ENCODE results near the gene TRAK2.
A peak's percentile ranks its signal among the peaks of the same experiment; 100 is the strongest.
"Not testable (repeated sequence)": the region's sequence is repeated elsewhere in the genome, so short reads cannot be mapped to it uniquely, and the experiment has no call there.

Gene TRAK2

DNA sequence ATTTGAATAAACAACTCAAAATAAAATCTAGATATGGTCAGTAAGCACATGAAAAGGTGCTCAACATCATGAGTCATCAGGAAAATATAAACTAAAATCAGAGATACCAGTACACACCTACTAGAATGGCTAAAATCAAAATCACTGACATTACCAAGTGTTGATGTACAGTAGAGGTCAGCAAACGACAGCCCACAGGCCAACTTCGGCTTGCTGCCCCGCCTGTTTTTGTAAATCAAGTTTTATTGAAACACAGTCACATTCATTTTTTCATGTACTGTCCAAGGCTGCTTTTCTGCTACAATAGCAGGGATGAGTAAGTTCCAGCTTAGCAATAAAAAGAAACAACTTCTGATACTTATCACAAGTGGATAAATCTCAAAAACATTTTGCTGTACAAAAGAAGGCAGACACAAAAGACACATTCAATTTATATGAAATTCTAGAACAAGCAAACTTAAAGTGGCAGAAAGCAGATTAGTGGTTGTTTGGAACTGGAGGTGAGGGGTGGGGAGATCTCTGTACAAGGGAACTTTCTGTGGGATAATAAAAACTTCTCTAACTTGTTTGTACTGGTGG is 32.1 kb downstream of the TRAK2 start:
- no peak for DNase-seq (ENCODE audit: low read depth, low spot score)

DNA sequence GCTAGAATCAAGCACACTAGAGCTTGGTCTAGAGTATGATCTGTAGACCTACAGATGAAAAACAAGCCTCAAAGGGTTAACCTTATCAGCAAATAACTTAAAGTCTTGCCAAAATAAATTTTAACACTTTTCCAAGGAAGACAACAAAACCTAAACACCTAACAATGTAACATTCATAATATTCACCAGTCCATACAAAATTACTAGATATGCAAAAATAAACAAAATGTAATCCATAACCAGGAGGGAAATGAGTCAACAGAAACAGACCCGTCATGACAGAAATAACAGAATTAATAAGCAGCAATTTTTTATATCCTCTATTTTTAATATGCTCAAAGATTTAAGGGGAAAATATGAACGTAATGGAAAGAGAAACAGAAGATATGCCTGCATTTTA is 36.1 kb downstream of the TRAK2 start:
- DNase-seq (ENCODE audit: low read depth, low spot score) = no peak

GRCh38 chr2:201414099-201415023 is 36.9 kb downstream of the TRAK2 start:
- peak; percentile 47 for DNase-seq (ENCODE audit: low read depth, low spot score)

DNA sequence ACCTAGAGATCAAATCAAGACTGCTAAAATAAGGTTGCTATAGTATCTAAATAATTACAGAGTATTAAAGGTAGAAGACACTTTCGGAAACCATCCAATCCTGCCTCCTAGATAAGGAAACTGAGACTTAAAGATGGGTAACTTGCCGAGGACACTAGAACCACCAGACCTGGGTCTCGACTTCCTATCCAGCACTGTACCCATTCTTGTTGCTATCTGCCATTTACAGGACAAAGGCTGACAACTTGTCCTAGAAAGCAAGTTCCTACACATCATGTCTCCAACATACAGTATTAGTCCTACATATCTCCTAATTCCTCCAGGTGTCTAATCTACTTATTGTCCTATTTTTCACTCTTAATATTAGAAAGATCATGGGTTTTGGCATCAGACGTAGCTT is 37.7 kb downstream of the TRAK2 start:
- DNase-seq (ENCODE audit: low read depth, low spot score) = no peak

GRCh38 chr2:201413143-201413542 is 38.1 kb downstream of the TRAK2 start:
- no peak for DNase-seq (ENCODE audit: low read depth, low spot score)

GRCh38 chr2:201411421-201411820 is 39.8 kb downstream of the TRAK2 start:
- no peak for DNase-seq (ENCODE audit: low read depth, low spot score)

- no peak for DNase-seq (ENCODE audit: low read depth, low spot score)
Observed at GRCh38 chr2:201408931-201409330, 42.3 kb downstream of the TRAK2 start.

GRCh38 chr2:201407265-201407664 is 44.0 kb downstream of the TRAK2 start:
- DNase-seq (ENCODE audit: low read depth, low spot score) = no peak

GRCh38 chr2:201406077-201406662 is 45.1 kb downstream of the TRAK2 start:
- DNase-seq (ENCODE audit: low read depth, low spot score) = peak; percentile 78

GRCh38 chr2:201404699-201405280 is 46.5 kb downstream of the TRAK2 start:
- no peak for DNase-seq (ENCODE audit: low read depth, low spot score)

DNA sequence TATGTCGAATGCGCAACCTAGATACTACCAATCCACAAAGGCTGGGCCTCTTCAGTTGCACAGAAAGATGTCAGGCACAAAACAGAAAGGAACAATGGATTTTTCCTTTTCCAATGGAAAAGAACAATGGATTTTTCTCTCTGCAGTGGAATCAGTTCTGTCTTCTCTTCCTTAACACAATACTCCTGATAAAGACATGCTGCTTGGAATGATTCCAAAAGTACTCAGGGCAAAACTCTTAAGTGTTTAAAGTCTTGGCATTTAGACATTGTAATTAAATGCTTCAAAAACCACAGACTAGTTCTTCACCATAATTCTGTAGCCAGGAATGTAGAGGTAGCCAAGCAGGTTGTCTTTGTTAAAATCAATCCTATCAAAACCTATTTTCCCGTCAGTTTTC is 47.4 kb downstream of the TRAK2 start:
- DNase-seq (ENCODE audit: low read depth, low spot score) = peak; percentile 70

DNA sequence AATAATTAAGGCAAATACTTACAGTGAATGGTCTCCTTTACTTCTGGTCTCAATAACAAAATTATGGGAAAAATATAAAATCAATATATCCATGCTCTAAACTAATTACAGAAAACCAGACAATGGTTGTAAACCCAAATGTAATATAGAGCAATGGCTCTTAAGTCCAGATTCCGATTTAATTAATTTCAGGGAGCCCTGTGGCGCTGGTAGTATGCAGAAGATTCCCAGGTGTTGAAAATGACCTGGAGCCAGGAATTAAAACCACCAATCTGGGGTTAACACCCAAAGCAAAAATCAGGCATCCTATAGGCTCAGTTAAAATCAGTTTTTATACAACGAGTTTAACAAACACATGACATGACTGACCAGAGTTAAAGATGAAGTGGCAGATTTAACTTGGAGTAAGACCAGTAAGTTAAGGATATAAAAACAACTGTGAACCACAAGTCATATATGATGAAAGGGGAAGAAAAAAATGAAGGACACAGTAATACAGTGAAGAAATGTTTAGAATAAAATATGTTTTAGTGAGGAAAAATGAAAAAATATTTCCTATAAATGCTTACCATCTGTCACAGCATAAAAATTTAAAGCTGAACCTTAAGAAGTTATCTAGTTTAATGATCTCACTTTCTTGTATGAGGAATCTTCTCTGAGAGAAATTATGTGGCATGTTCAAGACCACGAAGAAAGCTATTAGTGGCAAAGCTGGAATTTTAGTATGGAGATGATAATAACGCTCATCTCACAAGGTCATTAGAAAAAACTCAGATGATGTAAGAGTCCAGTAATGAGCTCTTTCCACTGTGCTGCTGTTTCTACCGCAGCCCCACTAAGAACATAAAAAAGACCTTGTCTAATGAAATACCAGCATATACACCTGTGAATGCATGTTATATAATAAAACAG is 48.4 kb downstream of the TRAK2 start:
- DNase-seq (ENCODE audit: low read depth, low spot score) = peak; percentile 30

GRCh38 chr2:201401815-201402214 is 49.4 kb downstream of the TRAK2 start:
- DNase-seq (ENCODE audit: low read depth, low spot score) = no peak

- DNase-seq (ENCODE audit: low read depth, low spot score) = no peak
Observed at GRCh38 chr2:201396595-201396994, 54.7 kb downstream of the TRAK2 start.

DNA sequence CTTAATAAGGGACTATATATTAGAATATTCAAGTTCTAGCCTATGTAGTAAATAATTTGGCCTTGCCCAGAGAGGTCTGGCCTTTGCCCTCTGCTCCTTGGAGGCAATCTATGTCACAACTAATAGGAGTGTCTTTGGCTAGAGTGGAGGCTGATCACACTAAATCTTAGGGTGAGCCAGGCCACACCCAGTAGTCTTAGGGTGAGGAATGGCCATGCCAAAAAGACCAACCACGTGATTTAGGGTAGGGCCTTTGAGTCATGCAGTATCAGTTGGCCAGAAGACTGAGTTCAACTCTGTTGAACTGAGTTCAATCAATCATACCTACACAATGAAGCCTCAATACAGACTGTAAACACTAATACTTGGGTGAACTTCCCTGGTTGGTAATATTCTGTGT is 68.1 kb downstream of the TRAK2 start:
- DNase-seq (ENCODE audit: low read depth, low spot score) = no peak

DNA sequence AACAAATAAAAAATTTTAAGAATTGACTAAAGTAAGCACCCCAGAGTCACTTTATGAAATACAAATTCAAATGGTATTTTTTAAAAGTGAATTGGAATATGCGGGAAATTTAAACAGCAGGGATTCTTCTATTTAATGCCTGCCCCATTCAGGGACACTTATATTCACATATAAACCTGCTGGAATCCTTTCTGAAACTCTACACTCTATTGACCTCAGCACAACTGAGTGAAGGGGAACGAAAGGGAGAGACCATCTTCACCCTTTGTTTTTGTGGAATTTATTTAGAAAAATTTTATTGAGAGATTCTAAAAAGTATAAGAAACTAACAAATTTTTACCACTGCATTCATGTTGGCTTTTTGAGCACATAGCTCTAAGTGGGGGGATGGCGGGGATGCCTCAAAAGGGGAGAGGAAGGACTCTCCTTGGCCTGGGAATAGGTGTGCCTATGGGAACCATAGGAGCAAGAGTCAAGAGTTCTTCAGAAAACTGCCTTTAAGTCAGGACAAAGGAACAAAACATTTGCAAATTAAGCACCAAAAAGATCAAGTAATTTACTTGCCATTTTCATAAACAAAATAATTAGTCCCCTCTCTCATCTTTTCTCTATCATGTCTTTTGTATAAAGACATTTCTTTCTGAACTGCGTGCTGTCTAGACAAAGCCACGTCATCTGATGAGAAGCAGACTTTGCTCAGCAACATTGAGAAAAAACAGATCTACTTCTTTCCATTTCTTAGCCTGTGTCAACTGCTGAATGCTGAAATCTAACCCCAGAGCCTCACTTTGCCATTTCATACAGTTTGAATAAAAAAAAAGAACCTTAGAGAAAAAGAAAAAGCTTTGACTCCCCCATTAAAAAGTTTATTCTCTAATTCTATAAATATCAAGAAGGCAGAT is 72.5 kb downstream of the TRAK2 start:
- DNase-seq (ENCODE audit: low read depth, low spot score) = no peak

DNA sequence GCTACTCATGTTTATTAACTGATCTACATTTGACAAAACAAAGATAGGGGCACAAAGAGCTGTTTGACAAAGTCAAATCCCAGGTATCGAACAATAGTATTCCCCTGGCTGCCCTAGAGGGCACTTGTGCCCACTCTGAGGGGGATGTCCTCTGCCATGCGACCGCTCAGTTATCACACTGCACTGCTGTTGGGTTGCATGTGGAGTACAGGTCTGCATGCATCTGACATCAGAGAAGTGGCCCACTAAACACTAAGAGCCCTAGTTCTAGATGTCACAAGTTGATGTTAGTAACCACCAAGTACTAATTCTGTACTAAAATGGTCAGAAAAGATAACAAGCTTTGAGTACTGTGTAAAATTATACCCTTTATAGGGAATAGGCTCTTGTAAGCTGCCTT is 74.0 kb downstream of the TRAK2 start:
- no peak for DNase-seq (ENCODE audit: low read depth, low spot score)

GRCh38 chr2:201369775-201370174 is 81.5 kb downstream of the TRAK2 start:
- no peak for DNase-seq (ENCODE audit: low read depth, low spot score)

DNA sequence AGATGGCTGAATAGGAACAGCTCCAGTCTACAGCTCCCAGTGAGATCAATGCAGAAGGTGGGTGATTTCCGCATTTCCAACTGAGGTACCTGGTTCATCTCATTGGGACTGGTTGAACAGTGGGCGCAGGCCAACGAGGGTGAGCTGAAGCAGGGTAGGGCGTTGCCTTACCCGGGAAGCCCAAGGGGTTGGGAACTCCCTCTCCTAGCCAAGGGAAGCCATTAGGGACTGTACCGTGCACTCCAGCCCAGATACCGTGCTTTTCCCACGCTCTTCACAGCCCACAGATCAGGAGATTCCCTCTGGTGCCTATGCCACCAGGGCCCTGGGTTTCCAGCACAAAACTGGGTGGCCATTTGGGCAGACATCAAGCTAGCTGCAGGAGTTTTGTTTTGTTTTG is 81.9 kb downstream of the TRAK2 start:
- not testable (repeated sequence) for DNase-seq (ENCODE audit: low read depth, low spot score)

- no peak for DNase-seq (ENCODE audit: low read depth, low spot score)
Observed at GRCh38 chr2:201366146-201366545, 85.1 kb downstream of the TRAK2 start.
